Osteoblast (primary cell): Measurements from ENCODE around the gene CHM. TPM values are rescaled to one million over a fixed set of nuclear protein-coding genes. Genes with fewer than 3 reads are reported as not detected.

Source experiments
- DNase-seq: peaks from one replicate; pipeline ENCODE4 v3.0.0; 2011; ENCODE audit warnings: low spot score, mixed read lengths; ENCODE audit not compliant: insufficient read length; ENCODE audit errors: missing footprints
- H2AFZ ChIP-seq: 2 replicates; pipeline ENCODE4 v1.6.0; 2011; ENCODE audit warnings: mild to moderate bottlenecking, low read length
- H3K27ac ChIP-seq: 2 replicates; pipeline ENCODE4 v1.5.1; 2011; ENCODE audit warnings: mild to moderate bottlenecking, low read depth, low read length, moderate library complexity
- H3K27me3 ChIP-seq: 2 replicates; pipeline ENCODE4 v1.6.0; 2012; ENCODE audit warnings: mild to moderate bottlenecking, control low read depth, inconsistent platforms, low read length, moderate library complexity; ENCODE audit not compliant: insufficient read depth
- H3K36me3 ChIP-seq: 2 replicates; pipeline ENCODE4 v1.5.1; 2011; ENCODE audit warnings: mild to moderate bottlenecking, low read length, control low read depth, moderate library complexity; ENCODE audit not compliant: insufficient read depth
- H3K4me1 ChIP-seq: 2 replicates; pipeline ENCODE4 v1.5.1; 2011; ENCODE audit warnings: mild to moderate bottlenecking, low read length, control low read depth, moderate library complexity; ENCODE audit not compliant: insufficient read depth
- H3K4me2 ChIP-seq: 2 replicates; pipeline ENCODE4 v1.6.0; 2011; ENCODE audit warnings: mild to moderate bottlenecking, low read length; ENCODE audit not compliant: insufficient read depth
- H3K4me3 ChIP-seq: fragments of 200-600 bp; sonication (generic); 3 replicates; pipeline ENCODE4 v1.5.1; 2012; ENCODE audit warnings: mild to moderate bottlenecking, low read length, inconsistent platforms; ENCODE audit not compliant: insufficient read depth
- H3K79me2 ChIP-seq: 2 replicates; pipeline ENCODE4 v1.6.0; 2012; ENCODE audit warnings: mild to moderate bottlenecking, low read length, control low read depth, inconsistent platforms; ENCODE audit not compliant: insufficient read depth
- H3K9me3 ChIP-seq: 2 replicates; pipeline ENCODE4 v1.5.1; 2011; ENCODE audit warnings: low read depth, low read length, control low read depth
- H4K20me1 ChIP-seq: 2 replicates; pipeline ENCODE4 v1.6.0; 2012; ENCODE audit warnings: mild to moderate bottlenecking, low read length, control low read depth; ENCODE audit not compliant: insufficient read depth
- CTCF ChIP-seq: IDR thresholded peaks from 2 replicates; pipeline ENCODE4 v1.5.1; 2011; ENCODE audit warnings: mild to moderate bottlenecking, low read depth, low read length, moderate library complexity; ENCODE audit errors: extremely low read depth
- total RNA-seq: library from RNA; depleted of rRNA; stranded (reverse); fragments of >200 nt; gene quantifications from 2 replicates; pipeline ENCODE4 v1.2.3, GENCODE V29; 2012

The CHM gene
- total RNA-seq, 1 donor, result 25.3 TPM

- H3K4me2 ChIP-seq, result no peak overlapping the region
- H3K27me3 ChIP-seq, result no peaks in the 10 kb centered on the region
- H3K36me3 ChIP-seq, result no peaks in the 10 kb centered on the region
- peaks cover 8% of the 10 kb centered on the region for H3K4me1 ChIP-seq
- peaks cover 24% of the 10 kb centered on the region for H3K79me2 ChIP-seq
- no peak for TF ChIP-seq CTCF
- H3K27ac ChIP-seq, result no peak overlapping the region
- no peak overlapping the region for H3K4me3 ChIP-seq
- H4K20me1 ChIP-seq, result peaks cover 11% of the 10 kb centered on the region
- H3K9me3 ChIP-seq, result no peaks in the 10 kb centered on the region
- H2AFZ ChIP-seq, result no peak overlapping the region
- no peak for DNase-seq
Observed at GRCh38 chrX:85995641-85996040, 51.7 kb downstream of the CHM start.

DNA sequence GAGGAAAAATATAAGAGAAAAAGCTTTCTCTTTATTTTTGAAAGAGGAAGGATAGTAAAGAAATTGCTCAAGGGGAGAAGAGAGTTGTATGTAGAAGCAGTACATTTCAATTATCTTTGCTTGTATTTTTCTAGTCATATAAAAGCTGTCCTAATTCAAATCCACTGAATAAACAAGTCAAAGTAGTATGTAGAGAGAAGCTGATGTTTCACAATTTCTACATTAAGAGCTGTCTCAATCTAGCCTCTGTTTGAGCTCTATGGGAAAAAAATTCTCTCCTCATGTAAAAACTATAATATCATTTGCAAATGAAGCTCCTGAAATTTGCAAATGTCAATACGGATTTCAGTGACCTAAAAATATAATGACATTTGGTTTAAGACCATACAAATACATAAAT lies 52.6 kb downstream of the CHM start:
- no peak overlapping the region for H3K27ac ChIP-seq
- H2AFZ ChIP-seq, result no peak overlapping the region
- peaks cover 11% of the 10 kb centered on the region for H4K20me1 ChIP-seq
- no peaks in the 10 kb centered on the region for H3K9me3 ChIP-seq
- no peaks in the 10 kb centered on the region for H3K36me3 ChIP-seq
- no peak overlapping the region for H3K4me3 ChIP-seq
- no peak overlapping the region for H3K4me2 ChIP-seq
- no peak for DNase-seq
- no peak for TF ChIP-seq CTCF
- H3K27me3 ChIP-seq, result no peaks in the 10 kb centered on the region
- H3K4me1 ChIP-seq, result peaks cover 8% of the 10 kb centered on the region
- peaks cover 28% of the 10 kb centered on the region for H3K79me2 ChIP-seq

- DNase-seq, result no peak
- Histone ChIP-seq H3K27ac (no peak overlapping the region), H3K79me2 (peaks cover 24% of the 10 kb centered on the region), H3K27me3 (no peaks in the 10 kb centered on the region), H3K4me1 (peaks cover 8% of the 10 kb centered on the region), H3K9me3 (no peaks in the 10 kb centered on the region), H3K36me3 (no peaks in the 10 kb centered on the region), H2AFZ (no peak overlapping the region), H3K4me3 (no peak overlapping the region), H4K20me1 (peaks cover 11% of the 10 kb centered on the region), H3K4me2 (no peak overlapping the region)
- no peak for TF ChIP-seq CTCF
Observed at GRCh38 chrX:85994228-85994627, 53.1 kb downstream of the CHM start.

DNA sequence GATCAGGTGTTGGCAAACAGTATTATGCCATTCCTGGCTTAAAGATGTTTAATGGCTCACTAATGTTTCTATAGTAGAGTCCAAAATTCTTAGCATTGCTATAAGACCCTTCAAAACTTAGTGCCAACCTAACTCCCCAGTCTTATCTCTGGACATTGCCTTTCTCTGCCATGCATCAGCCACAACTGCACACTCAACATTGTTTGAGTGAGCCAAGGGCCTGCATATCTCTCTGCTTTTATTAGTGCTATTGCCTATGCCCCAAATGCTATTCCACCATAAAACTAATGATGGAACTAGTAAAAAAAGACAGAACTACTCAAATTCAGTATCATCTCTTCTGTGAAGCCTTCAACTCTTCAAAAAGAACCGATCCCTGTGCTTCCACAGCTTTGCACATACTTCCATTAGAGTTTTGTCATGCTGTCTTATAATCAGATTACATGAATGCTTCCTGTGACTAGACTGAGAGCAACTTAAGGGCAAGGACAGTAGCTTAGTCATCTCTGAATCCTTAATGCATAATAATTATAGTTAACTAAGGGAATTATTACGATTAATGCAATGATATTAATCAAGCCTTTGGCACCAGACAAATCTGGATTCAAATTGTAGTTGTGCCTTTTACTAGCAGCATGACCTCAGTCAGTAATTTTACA lies 53.7 kb downstream of the CHM start:
- DNase-seq, result no peak
- H3K79me2 ChIP-seq, result peaks cover 28% of the 10 kb centered on the region
- no peaks in the 10 kb centered on the region for H3K27me3 ChIP-seq
- H3K36me3 ChIP-seq, result no peaks in the 10 kb centered on the region
- H3K9me3 ChIP-seq, result no peaks in the 10 kb centered on the region
- peaks cover 11% of the 10 kb centered on the region for H4K20me1 ChIP-seq
- H3K27ac ChIP-seq, result no peak overlapping the region
- H2AFZ ChIP-seq, result no peak overlapping the region
- TF ChIP-seq CTCF, result no peak
- no peak overlapping the region for H3K4me3 ChIP-seq
- H3K4me1 ChIP-seq, result peaks cover 8% of the 10 kb centered on the region
- no peak overlapping the region for H3K4me2 ChIP-seq
